ENCODE measurements around the gene TLX2.
"Not testable (repeated sequence)": the region's sequence is repeated elsewhere in the genome, so short reads cannot be mapped to it uniquely, and the experiment has no call there.

The TLX2 gene

DNA sequence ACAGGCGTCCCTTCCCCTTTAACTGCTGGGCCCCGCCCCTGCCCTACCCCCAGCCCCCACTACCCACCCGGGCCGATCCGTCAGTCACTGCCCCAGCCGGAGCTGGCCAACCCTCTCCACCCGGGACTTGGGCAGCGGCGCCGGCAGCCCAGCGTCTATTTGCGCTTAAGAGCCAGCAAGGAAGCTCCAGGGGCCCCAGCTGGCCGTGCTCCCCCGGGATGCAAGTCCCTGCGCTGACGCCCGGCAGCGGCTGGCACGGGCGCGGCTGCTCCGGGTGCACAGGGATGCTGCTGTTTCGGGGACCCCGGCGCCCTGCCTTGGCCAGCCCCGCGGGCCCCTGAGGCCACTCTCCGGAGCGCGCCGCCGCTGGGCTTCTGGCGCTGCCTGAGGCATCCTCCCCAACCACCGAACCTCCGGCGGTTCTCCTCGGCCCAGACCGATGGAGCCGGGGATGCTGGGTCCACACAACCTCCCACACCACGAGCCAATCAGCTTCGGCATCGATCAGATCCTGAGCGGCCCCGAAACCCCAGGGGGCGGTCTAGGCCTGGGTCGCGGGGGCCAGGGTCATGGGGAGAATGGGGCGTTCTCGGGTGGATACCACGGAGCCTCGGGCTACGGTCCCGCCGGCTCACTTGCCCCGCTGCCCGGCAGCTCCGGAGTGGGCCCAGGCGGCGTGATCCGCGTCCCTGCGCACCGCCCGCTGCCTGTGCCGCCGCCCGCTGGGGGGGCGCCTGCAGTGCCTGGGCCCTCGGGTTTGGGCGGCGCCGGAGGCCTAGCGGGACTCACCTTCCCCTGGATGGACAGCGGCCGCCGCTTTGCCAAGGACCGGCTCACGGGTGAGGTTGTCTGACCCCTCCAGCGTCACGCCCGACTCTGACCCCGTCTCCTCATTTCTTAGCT is at the start of gene TLX2:
Gene TLX2 (plus strand): TSS at position 83 of the 903 bp plus-strand sequence. CDS start 357 bp downstream, at position 440.
- intact Hi-C loops (cut with DNase I) = no loop called here
- no peak for DNase-seq

DNA sequence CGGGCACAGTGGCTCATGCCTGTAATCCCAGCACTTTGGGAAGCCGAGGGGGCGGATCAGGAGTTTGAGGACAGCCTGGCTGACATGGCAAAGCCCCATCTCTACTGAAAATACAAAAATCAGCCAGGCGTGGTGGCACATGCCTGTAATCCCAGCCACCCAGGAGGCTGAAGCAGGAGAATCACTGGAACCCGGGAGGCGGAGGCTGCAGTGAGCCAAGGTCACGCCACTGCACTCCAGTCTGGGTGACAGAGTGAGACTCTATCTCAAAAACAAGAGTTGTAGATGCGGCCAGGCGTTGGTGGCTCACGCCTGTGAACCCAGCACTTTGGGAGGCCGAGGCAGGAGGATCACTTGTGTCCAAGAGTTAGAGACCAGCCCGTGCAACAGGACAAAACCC is 43.5 kb upstream of the TLX2 start:
- intact Hi-C loops (cut with DNase I) = not testable (repeated sequence)

DNA sequence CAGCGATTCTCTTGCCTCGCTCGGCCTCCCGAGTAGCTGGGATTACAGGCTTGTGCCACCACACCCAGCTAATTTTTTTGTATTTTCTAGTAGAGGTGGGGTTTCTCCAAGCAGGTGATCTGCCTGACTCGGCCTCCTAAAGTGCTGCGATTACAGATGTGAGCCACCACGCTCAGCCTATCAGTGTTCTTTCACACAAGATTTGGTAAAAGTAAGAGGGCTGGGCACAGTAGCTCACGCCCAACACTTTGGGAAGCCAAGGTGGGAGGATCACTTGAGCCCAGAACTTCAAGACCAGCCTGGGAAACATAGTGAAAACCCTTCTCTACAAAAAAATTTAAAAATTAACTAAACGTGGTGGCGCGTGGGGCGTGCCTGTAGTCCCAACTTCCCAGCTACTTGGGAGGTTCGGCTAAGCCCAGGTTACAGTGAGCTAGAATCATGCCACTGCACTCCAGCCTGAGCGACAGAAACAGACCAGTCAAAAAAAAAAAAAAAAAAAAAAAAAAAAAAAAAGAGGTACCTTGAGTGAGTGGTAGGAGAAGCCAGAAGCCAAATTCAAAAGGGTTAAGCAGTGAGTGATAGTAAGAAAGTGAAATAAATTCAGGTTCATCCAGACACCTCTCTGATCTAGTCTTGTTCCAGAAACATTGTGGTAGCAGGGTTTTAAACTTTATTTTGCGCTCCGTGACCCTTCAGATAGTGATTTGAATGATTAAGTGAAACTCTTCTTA is 42.8 kb upstream of the TLX2 start:
- DNase-seq = no peak
- intact Hi-C loops (cut with DNase I) = no loop called here

More for the DNA sequence above, 43.5 kb upstream of the TLX2 start:
- DNase-seq = not testable (repeated sequence)

DNA sequence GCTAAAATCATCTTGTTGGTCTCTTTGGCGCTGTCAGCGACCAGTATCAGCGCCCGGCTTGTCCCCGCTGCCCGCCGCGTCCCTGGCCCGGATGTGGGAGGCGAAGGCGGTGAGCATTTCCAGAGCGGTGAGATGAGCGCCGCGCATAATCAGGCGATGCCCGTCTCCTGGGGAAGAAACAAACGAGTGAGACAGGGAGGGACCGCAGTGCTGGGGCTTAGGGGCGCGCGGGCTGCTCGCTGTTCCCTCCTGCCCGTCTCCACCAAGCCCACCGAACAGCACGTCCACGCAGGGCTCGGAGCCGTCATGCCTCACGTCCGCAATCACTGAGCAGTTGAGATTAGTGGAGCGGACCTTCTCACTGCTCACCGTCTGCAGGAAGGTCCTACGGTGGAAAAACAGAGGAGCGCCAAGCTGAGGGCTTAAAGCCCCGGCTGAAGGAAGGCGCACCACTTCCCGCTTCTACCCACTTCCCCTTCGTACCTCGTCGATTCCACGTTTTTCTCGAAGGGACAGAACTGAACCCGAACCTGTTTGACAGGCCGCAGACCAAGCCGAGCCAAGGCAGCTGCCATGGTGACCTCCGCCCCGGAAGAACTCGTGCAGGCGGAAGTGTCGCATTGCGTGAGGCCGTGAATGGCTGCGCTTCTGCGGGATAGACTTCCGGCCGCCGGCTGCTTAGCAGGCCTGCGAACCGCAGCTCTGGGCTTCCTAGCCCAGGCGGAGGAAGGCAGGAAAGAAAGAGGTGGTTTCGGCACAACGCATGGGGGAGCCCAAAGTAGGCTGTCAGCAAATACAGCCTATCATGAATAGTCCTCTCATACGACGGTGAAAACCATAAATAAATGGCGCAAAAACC is 41.9 kb upstream of the TLX2 start, which contains the start of gene MRPL53:
Gene MRPL53 (minus strand): TSS at position 595 of the 859 bp plus-strand sequence. CDS start 20 bp downstream, at position 575.
- intact Hi-C loops (cut with DNase I) = no loop called here
- peak; percentile 90 to 99 (median 96) for DNase-seq

DNA sequence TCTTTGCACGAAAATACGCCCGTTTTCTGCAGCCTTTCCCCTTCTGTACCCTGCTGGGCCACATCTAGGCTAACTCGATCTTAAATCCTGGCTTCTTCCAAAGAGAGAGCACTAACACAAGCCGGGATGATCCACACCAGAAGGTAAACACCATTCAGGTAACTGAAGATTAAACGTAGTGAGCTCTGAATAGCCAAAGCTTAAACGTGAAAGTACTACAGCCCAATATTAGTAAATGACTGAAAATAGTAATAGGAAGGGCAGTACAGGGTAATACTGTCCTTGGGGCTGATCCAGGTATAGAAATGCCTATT is 41.3 kb upstream of the TLX2 start:
- intact Hi-C loops (cut with DNase I) = no loop called here
- no peak for DNase-seq

DNA sequence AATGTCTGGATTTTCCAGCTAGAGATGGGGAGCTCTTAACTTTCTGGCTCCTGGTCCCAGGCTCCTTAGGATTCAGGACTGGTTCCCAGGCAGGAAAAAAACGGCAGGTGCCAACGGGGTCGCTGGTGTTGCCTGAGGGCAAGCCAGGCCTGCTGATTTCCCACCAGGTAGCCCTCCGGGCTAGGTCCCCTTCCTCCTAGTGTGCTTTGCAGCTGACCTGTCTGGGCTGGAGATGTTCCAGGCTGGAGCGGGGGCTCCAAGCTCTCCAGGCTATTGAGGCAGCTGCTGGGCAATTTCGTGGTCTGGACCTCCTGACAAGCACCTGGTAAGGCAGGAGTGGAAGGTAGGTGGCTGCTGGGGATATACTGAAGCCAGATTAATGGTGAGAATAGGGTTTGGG is 39.8 kb upstream of the TLX2 start:
- intact Hi-C loops (cut with DNase I) = no loop called here
- no peak for DNase-seq

DNA sequence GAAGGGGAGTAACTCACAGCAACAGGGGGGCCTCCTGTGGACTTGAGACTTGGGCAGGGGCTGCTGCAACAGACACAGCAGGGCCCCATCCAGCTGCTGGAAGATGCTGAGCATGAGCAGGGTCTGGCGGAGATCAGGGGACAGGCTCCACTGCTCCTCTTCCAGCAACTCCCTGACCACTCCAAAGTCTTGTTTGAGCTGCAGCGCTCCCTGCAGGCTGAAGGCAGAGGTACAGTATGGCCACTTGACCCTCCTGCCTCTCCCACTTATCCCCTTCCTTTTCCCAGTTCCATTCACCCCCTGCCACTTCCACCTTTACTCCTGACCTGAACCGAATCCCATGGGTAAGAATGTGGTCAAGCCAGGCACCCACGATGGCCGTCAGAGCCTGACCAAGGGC is 39.4 kb upstream of the TLX2 start:
- DNase-seq = no peak
- intact Hi-C loops (cut with DNase I) = no loop called here

DNA sequence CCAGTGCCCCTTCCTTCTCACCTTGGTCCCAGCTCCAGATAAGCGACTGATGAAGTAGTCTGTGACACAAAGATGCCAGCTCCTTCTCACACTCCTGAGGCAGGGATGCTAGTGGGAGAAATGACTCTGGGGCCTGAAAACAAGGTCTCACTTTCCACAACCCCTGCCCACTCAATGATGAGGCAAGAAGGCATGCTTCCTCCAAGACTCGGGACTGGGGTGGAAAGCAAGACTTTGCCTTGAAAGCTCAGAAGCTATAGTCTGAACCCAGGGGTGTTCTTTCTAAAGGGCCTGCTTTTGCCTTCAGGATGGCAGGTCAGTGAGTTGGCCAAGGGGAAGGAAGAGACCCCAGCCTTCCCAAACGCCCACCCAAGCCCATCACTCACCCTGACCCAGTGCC is 32.8 kb upstream of the TLX2 start:
- DNase-seq = no peak
- intact Hi-C loops (cut with DNase I) = loop anchor here (5.0 kb wide), 1 partner anchor 106 kb away; no protein-coding TSS in a partner anchor

DNA sequence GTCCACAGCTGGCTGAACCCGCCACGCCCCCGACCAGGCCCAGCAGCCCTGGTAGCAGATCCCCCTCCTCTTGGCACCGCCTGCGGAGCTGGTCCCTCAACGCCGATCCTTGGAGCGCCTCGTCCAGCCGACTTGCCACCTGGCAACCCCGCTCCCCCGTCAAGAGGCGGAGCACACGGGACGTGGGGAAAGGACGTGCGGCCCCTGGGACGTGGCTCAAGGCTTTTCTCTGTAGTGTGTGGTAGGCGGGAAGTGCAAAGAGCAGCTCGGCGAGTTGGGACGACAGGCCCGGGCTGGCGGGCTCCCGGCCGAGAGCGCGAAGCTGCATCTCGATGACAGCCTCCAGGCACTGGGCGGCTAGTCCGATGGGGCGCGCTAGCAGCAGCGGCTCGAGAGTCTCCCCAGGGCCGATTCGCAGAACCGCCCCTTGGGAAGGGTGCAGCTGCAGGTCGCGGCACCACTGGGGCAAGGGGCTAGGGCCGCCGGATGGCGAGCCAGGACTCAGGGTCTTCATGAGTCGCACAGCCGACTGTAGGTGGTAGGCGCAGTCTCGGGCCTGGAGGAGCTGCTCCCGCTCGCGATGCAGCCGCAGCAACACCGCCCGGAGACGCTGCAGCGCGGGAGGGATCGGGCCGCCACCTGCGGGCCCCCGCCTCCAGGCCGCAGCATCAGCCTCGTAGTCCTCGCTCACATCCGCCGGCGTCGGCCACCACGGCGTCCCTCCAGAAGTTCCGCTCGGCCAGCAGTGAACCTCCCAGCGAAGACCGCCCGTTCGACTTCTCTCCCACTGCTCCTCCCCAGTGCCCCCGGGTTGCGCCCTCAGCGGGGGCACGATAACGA is 32.1 kb upstream of the TLX2 start:
- DNase-seq = peak in 4 of 42 donors; percentile 21 to 56 (median 27)
- intact Hi-C loops (cut with DNase I) = loop anchor here (1.0 to 5.0 kb wide), 3 partner anchors 27 to 105 kb away; partner anchors contain the start of genes AUP1, HTRA2 and INO80B

DNA sequence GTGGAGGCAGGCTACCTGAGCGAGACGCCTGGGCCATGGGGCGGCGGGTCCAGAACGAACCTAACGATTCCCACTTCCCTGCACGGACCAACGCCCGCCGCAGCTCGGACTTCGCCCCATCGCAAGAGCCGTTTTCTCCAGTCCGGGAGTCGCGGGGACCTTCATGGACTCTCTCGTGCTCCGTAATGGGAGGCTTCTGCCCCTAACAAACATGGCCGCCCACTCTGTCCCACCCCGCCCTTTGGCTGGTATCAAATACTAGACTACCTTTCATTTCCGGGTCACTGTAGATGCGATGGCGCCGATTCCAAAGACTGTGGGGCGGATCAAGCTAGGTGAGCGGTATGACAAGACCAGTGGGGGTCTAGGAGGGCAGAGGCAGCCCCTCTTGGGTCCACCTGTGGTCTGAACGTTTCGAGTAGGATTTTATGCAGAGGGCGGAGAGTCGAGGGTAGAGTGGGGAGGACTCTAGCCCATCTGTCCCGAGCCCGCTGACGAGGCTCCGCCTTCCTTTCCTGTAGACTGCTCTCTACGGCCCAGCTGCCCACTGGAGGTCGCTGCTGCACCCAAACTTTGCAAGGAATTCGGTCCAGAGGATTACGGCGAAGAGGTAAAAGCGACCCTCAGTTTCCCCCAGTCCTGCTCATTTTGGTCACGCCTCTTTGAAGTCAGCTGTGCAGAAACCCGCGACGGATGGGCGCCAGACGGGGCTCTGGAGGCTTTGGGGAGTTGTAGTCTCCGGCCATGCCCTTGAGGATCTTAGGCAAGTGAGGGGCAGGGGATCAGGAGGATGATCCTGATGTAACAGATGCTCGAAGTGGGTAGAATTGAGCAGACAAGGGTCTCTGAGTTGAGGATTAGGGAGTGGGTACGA is 31.2 kb upstream of the TLX2 start, which contains the start of the genes CCDC142 and TTC31:
Gene CCDC142 (minus strand): TSS at position 198 of the 874 bp plus-strand sequence. CDS start 161 bp downstream, at position 37.
Gene TTC31 (plus strand): TSS at position 281 of the 874 bp plus-strand sequence. CDS start 15 bp downstream, at position 296.
- DNase-seq = peak; percentile 90 to 98 (median 96)
- intact Hi-C loops (cut with DNase I) = loop anchor here (1.0 to 5.0 kb wide), 3 partner anchors 28 to 104 kb away; partner anchors contain the start of genes AUP1, HTRA2 and INO80B

DNA sequence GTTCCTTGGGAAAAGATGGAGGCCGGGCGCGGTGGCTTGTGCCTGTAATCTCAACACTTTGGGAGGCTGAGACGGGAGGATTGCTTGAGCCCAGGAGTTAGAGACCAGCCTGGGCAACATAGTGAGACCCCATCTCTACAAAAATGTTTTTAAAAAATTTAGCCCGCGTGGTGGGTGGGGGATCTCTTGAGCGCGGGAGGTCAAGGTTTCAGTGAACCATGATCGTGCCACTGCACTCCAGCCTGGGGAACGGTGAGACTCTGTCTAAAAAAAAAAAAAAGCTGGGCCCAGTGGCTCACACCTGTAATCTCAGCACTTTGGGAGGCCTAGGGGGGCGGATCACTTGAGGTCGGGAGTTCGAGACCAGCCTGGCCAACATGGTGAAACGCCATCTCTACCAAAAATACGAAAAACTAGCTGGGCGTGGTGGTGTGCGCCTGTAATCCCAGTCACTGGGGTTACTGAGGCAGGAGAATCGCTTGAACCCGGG is 30.5 kb upstream of the TLX2 start:
- DNase-seq = not testable (repeated sequence)
- intact Hi-C loops (cut with DNase I) = loop anchor here (2.0 to 5.0 kb wide), 2 partner anchors 29 to 104 kb away; partner anchors contain the start of gene INO80B

DNA sequence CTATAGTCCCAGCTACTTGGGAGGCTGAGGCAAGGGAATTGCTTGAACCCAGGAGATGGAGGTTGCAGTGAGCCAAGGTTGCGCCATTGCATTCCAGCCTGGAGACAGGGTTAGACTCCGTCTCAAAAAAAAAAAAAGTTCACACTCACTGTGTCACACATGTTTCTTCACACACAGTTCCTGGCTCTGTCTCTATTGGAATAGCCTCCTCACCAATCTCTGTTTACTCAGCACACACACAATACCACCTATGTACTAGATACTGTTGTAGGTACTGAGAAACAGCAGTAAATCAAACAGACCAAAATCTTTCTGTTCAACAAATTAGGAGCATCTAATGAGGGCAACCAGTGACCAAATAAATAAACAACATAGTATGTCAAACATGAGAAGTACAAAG is 28.1 kb upstream of the TLX2 start:
- intact Hi-C loops (cut with DNase I) = no loop called here
- DNase-seq = no peak

DNA sequence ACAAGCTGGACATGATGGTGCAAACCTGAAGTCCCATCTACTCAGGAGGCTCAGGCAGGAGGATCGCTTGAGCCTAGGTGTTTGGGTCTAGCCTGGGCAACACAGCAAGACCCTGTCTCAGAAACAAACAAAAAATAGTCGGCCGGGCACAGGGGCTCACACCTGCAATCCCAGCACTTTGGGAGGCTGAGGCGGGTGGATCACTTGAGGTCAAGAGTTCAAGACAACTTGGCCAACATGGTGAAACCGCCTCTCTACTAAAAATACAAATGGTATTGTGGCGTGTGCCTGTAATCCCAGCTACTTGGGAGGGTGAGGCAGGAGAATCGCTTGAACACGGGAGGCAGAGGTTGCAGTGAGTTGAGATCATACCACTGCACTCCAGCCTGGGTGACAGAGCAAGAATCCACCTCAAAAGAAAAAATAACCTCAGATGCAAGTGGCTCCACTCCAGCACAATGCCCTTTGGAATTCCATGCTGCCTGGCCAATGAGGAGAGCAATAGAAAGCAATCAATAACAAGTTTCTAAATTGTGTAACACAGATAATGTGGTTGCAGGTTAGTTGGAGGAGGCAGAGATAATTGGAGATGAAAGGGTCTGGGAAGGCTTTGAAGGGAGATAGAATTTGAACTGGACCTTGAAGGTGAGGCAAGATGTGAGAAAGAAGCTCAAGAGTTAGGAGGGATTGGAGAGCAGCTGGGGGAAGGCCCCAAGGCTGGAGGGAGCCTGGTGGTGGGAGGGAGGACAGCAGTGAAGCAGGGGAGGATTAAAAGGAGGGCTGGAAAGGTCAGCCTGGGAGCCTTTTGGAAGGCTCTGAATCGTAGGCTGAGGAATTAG is 25.4 kb upstream of the TLX2 start:
- DNase-seq = no peak
- intact Hi-C loops (cut with DNase I) = no loop called here

DNA sequence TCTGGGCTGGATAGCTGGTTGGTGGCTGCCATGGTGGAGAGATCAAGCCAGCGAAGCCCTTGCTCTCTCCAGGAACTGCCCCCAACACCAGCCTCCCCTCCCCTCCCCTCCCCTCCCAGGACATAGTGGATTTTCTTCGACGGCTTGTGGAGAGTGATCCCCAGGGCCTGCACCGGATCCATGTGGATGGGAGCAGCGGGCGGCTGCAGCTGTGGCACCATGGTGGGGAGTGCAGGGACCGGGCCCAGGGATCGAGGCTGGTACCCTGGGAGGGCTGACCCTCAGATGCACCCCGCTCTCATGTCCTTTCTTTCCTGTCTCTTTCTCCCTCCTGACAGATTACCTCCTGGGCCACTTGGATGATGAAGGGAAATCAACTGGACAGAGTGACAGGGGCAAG is 24.3 kb upstream of the TLX2 start:
- intact Hi-C loops (cut with DNase I) = no loop called here
- DNase-seq = no peak

DNA sequence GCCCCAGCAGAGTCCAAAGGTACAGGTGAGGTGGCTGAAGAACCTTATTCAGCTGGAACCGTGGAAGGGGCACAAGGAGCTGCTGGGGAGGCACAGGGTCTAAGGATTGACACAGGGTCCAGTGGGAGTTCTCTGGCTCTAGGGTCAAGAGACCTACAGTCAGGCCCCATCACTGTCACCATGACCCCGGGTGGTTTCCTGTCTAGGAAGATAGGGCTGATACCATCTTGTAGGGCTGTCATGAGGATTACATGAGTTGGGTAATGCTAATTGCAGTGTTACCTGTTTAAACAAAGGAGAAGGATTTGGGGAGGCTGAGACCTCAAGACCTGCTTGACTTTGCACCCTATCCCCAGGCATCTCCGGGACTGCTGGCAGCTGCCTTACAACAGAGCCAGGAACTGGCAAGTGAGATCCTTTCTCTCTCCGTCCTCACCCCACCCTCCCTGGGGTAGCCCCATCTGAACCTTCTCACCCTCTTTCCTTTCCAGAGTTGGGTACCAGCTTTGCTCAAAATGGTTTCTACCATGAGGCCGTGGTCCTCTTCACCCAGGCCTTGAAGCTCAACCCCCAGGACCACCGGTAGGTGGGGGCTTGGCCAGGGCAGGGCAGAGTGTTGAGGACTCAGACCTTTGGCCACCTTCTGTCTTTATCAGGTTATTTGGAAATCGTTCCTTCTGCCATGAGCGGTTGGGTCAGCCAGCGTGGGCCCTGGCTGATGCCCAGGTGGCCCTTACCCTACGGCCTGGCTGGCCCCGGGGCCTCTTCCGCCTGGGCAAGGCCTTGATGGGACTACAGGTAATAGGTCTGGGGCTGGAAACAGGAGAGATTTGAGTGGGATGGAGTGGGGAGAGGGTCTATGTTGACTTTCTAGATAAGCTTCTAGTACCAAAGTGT is 22.4 kb upstream of the TLX2 start:
- intact Hi-C loops (cut with DNase I) = no loop called here
- no peak for DNase-seq

All from head of caudate nucleus (tissue), 42 donors.